Measurements from ENCODE around the gene HGS. TPM values are rescaled to one million over a fixed set of nuclear protein-coding genes. Genes with fewer than 3 reads are reported as not detected.
A peak's percentile ranks its signal among the peaks of the same experiment; 100 is the strongest.

Gene HGS
- total and polyA plus RNA-seq, 2 of the 4 experiments (the other 2 are of a cell fraction): 52.5 to 137 TPM

DNA sequence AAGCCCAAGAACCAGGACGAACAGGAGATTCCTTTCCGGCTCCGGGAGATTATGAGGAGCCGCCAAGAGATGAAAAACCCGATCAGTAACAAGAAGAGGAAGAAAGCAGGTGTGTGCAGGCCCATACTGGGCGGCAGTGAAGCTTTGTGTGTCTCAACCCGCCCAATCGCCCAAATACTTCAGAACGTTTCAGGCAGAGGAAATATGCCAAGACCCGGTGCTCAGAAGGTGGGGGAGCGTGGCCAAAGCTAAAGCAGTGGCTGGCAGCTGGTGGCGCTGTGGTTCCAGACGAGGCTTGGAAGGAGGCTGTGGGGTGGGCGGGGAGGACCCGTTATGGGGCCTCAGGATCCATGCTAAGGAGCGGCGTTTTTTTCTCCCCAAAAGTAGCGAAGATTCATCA is 16.1 kb upstream of the HGS start:
- Histone ChIP-seq H3K27ac (ENCODE audit: insufficient read depth, low read length) (no peak overlapping the region), H3K79me1 (ENCODE audit: low read depth in 1 of 2, low read length in 2 of 2) (peaks cover 29 to 62% of the 10 kb centered on the region in 2 experiments), H2BK5ac (ENCODE audit: low read depth, low read length, poor library complexity, severe bottlenecking) (no peak overlapping the region), H3K14ac (replicated peaks; ENCODE audit: low read depth, low read length) (no peak overlapping the region), H3K27me3 (ENCODE audit: control insufficient read depth, insufficient read depth, low read length) (no peaks in the 10 kb centered on the region), H4K5ac (ENCODE audit: low read depth, low read length) (no peak overlapping the region), H2BK20ac (ENCODE audit: low read depth, low read length) (no peak overlapping the region), H4K20me1 (ENCODE audit: insufficient read depth, low read length) (peaks cover 8% of the 10 kb centered on the region; the same call in 1 of the 2 replicates), H2BK15ac (ENCODE audit: low read depth, low read length) (no peak overlapping the region; the same call in 2 of the 3 replicates), H3K18ac (ENCODE audit: low read depth, low read length) (no peak overlapping the region), H3K9me1 (ENCODE audit: insufficient read depth, low read length) (peaks cover 16% of the 10 kb centered on the region), H3K23ac (ENCODE audit: low read depth, low read length) (no peak overlapping the region), H2BK120ac (ENCODE audit: low read depth, low read length) (no peak overlapping the region), H3K4me1 (ENCODE audit: control insufficient read depth, insufficient read depth, low read length) (peaks cover 10% of the 10 kb centered on the region), H2AK5ac (ENCODE audit: low read depth, low read length) (no peak overlapping the region), H3K56ac (ENCODE audit: extremely low read depth, insufficient read depth, low read length) (no peak overlapping the region), H3K9ac (ENCODE audit: low read depth, low read length) (no peak overlapping the region), H2AK9ac (replicated peaks; ENCODE audit: low read depth, low read length, poor library complexity) (peak overlapping the region; percentile 66), H3K36me3 (ENCODE audit: control insufficient read depth, insufficient read depth, low read length) (peaks cover 42% of the 10 kb centered on the region), H3K9me3 (ENCODE audit: control insufficient read depth, insufficient read depth, low read length) (no peaks in the 10 kb centered on the region), H3K4me2 (ENCODE audit: low read depth, low read length) (no peak overlapping the region), H3K4ac (ENCODE audit: low read depth, low read length) (0 out of 2 replicates have a peak overlapping the region, but pooled peaks have one; percentile 35), H2AFZ (replicated peaks; ENCODE audit: low read length, poor library complexity) (no peak overlapping the region), H4K8ac (ENCODE audit: low read depth in 2 of 2, low read length in 2 of 2) (no peak overlapping the region; a peak in 1 of 4 replicates), H3K4me3 (ENCODE audit: insufficient read depth, low read depth, low read length) (no peak overlapping the region), H4K91ac (ENCODE audit: insufficient read depth, low read depth, low read length) (no peak overlapping the region)
- CTCF ChIA-PET: no interaction called here
- in situ Hi-C loops (cut with MboI; ENCODE audit: low sequenced_read_pairs) (no loop called here), dilution Hi-C loops (cut with HindIII; ENCODE audit: low sequenced_read_pairs, unreplicated experiment) (no loop called here), intact Hi-C loops (cut with micrococcal nuclease) (no loop called here)
- DNase-seq: no peak
- POLR2A ChIA-PET (ENCODE audit: unreplicated experiment): no interaction called here
- TF ChIP-seq NFE2L2 (IDR thresholded peaks at IDR 0.05; ENCODE audit: low read depth, low read length) (no peak), FOS (IDR thresholded peaks at IDR 0.05; ENCODE audit: low read depth, low read length) (no peak), MXI1 (IDR thresholded peaks at IDR 0.05; ENCODE audit: borderline replicate concordance, low read depth, low read length) (no peak), POLR2A (IDR thresholded peaks at IDR 0.05; ENCODE audit: low read depth, low read length) (no peak), RFX5 (IDR thresholded peaks at IDR 0.05; ENCODE audit: low read depth, low read length) (no peak), SMC3 (IDR thresholded peaks at IDR 0.05; ENCODE audit: low read depth, low read length) (no peak), CEBPB (IDR thresholded peaks at IDR 0.05; ENCODE audit: low read depth, low read length) (no peak), MAZ (IDR thresholded peaks at IDR 0.05; ENCODE audit: borderline replicate concordance, low read depth, low read length) (no peak), MAFK (IDR thresholded peaks at IDR 0.05; ENCODE audit: low read depth, low read length) (no peak), RCOR1 (IDR thresholded peaks at IDR 0.05; ENCODE audit: insufficient replicate concordance, low read length) (no peak), CHD1 (IDR thresholded peaks at IDR 0.05; ENCODE audit: low read depth, low read length) (no peak), RAD21 (IDR thresholded peaks at IDR 0.05; ENCODE audit: low read length) (no peak), BHLHE40 (IDR thresholded peaks at IDR 0.05; ENCODE audit: low read depth, low read length) (no peak)
- TF ChIP-seq, protein P1, sequence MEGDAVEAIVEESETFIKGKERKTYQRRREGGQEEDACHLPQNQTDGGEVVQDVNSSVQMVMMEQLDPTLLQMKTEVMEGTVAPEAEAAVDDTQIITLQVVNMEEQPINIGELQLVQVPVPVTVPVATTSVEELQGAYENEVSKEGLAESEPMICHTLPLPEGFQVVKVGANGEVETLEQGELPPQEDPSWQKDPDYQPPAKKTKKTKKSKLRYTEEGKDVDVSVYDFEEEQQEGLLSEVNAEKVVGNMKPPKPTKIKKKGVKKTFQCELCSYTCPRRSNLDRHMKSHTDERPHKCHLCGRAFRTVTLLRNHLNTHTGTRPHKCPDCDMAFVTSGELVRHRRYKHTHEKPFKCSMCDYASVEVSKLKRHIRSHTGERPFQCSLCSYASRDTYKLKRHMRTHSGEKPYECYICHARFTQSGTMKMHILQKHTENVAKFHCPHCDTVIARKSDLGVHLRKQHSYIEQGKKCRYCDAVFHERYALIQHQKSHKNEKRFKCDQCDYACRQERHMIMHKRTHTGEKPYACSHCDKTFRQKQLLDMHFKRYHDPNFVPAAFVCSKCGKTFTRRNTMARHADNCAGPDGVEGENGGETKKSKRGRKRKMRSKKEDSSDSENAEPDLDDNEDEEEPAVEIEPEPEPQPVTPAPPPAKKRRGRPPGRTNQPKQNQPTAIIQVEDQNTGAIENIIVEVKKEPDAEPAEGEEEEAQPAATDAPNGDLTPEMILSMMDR (conservative IDR thresholded peaks at IDR 0.05; ENCODE audit: low read depth, low read length): no peak
- TF ChIP-seq, protein P2, sequence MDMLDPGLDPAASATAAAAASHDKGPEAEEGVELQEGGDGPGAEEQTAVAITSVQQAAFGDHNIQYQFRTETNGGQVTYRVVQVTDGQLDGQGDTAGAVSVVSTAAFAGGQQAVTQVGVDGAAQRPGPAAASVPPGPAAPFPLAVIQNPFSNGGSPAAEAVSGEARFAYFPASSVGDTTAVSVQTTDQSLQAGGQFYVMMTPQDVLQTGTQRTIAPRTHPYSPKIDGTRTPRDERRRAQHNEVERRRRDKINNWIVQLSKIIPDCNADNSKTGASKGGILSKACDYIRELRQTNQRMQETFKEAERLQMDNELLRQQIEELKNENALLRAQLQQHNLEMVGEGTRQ (IDR thresholded peaks at IDR 0.05; ENCODE audit: low read depth, low read length): no peak
- TF ChIP-seq, protein P3, sequence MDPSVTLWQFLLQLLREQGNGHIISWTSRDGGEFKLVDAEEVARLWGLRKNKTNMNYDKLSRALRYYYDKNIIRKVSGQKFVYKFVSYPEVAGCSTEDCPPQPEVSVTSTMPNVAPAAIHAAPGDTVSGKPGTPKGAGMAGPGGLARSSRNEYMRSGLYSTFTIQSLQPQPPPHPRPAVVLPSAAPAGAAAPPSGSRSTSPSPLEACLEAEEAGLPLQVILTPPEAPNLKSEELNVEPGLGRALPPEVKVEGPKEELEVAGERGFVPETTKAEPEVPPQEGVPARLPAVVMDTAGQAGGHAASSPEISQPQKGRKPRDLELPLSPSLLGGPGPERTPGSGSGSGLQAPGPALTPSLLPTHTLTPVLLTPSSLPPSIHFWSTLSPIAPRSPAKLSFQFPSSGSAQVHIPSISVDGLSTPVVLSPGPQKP (IDR thresholded peaks at IDR 0.05; ENCODE audit: borderline replicate concordance, low read depth, low read length): no peak
- no peak for ATAC-seq (ENCODE audit: low read depth)
- BruUV-seq (replicated peaks): no TSS peak
- 95% methylated on average over 11 of the region's 18 CpGs; no CpG with 5 or more reads in 1 of the 2 experiments for WGBS, 2 experiments (ENCODE audit: extremely low coverage in 2 of 2, insufficient read length in 1 of 2)
